H1 (cell line): ENCODE measurements around the gene SPATA4. TPM values are rescaled to one million over a fixed set of nuclear protein-coding genes. Genes with fewer than 3 reads are reported as not detected.

Experiments
- CTCF ChIA-PET: fragments of 300-600 bp; sonication (Branson Sonifier 250); formaldehyde crosslinking; loops from one replicate; lab custom pipeline; 2021; ENCODE audit not compliant: partially characterized antibody; lab: Charles Lee
- POLR2A ChIA-PET: fragments of 300-600 bp; sonication (Branson Sonifier 250); formaldehyde crosslinking; loops from one replicate; lab custom pipeline; 2021; ENCODE audit warnings: inconsistent platforms; ENCODE audit not compliant: partially characterized antibody; lab: Charles Lee
- DNase-seq, 2 experiments: peaks; one replicate each; pipeline versions ENCODE4 v3.0.0 to v3.0.0-alpha.2; 2010 to 2022; ENCODE audit warnings: low spot score in 2 of 2, low read depth in 1 of 2, mixed read lengths in 1 of 2
- FAIRE-seq: peaks from 2 replicates; lab custom pipeline; 2011; peaks lifted over from hg19 to GRCh38; lab: Jason Lieb, UNC
- H2AFZ ChIP-seq: 2 replicates; pipeline ENCODE4 v1.8.1; 2012; ENCODE audit warnings: low read length, inconsistent platforms
- H2AK5ac ChIP-seq: 2 replicates; pipeline ENCODE4 v1.6.1; 2013; ENCODE audit warnings: low read depth, low read length
- H2BK120ac ChIP-seq: replicated peaks from 2 replicates; pipeline ENCODE3; 2013; ENCODE audit warnings: low read depth, low read length, inconsistent platforms
- H2BK12ac ChIP-seq: 2 replicates; pipeline ENCODE4 v1.6.1; 2013; ENCODE audit warnings: low read depth, low read length
- H2BK15ac ChIP-seq: 2 replicates; pipeline ENCODE4 v1.6.1; 2013; ENCODE audit warnings: low read length
- H2BK20ac ChIP-seq: 2 replicates; pipeline ENCODE4 v1.6.1; 2013; ENCODE audit warnings: low read length
- H2BK5ac ChIP-seq: 2 replicates; pipeline ENCODE4 v1.6.1; 2013; ENCODE audit warnings: low read depth, low read length
- H3K14ac ChIP-seq: 2 replicates; pipeline ENCODE4 v1.6.1; 2013; ENCODE audit warnings: inconsistent platforms; ENCODE audit not compliant: insufficient read length
- H3K18ac ChIP-seq: 2 replicates; pipeline ENCODE4 v1.6.1; 2013; ENCODE audit warnings: low read length; ENCODE audit errors: extremely low read depth
- H3K23ac ChIP-seq: 2 replicates; pipeline ENCODE4 v1.6.1; 2013; ENCODE audit warnings: inconsistent platforms; ENCODE audit not compliant: insufficient read length
- H3K23me2 ChIP-seq: 2 replicates; pipeline ENCODE4 v1.6.1; 2013; ENCODE audit warnings: low read depth, low read length
- H3K27ac ChIP-seq: 2 replicates; pipeline ENCODE4 v1.6.1; 2011; ENCODE audit warnings: low read depth, low read length, inconsistent platforms
- H3K27me3 ChIP-seq, 4 experiments: replicated peaks in 1 of 4; 1 replicate in 1 of 4; 2 replicates in 3 of 4; pipeline versions ENCODE4 v1.6.1 to v1.8.1; 2011 to 2013; ENCODE audit warnings: low read length in 3 of 4, mild to moderate bottlenecking in 3 of 4, inconsistent platforms in 2 of 4, mixed read lengths in 2 of 4, moderate library complexity in 1 of 4; ENCODE audit not compliant: control insufficient read depth in 3 of 4, insufficient read depth in 3 of 4; ENCODE audit errors: extremely low read depth in 1 of 4
- H3K36me3 ChIP-seq, 4 experiments: 2 replicates each; pipeline versions ENCODE4 v1.6.1 to v1.8.1; 2011 to 2013; ENCODE audit warnings: mild to moderate bottlenecking in 4 of 4, low read length in 3 of 4, moderate library complexity in 2 of 4, control low read depth in 1 of 4, inconsistent platforms in 1 of 4; ENCODE audit not compliant: insufficient read depth in 4 of 4, control insufficient read depth in 2 of 4
- H3K4ac ChIP-seq: replicated peaks from 2 replicates; pipeline ENCODE3; 2013; ENCODE audit warnings: low read length, low read depth, mixed read lengths, inconsistent platforms; ENCODE audit not compliant: insufficient read length
- H3K4me1 ChIP-seq, 4 experiments: replicated peaks in 1 of 4; 1 replicate in 1 of 4; 2 replicates in 3 of 4; pipeline versions ENCODE4 v1.6.1 to v1.8.1; 2011 to 2013; ENCODE audit warnings: low read length in 3 of 4, inconsistent platforms in 2 of 4, mixed read lengths in 1 of 4; ENCODE audit not compliant: insufficient read depth in 4 of 4, control insufficient read depth in 3 of 4
- H3K4me2 ChIP-seq, 2 experiments: 2 replicates each; pipeline versions ENCODE4 v1.6.1 to v1.8.1; 2011 to 2013; ENCODE audit warnings: low read depth in 2 of 2, low read length in 2 of 2, control low read depth in 1 of 2, inconsistent platforms in 1 of 2, mild to moderate bottlenecking in 1 of 2; ENCODE audit not compliant: insufficient read depth in 1 of 2
- H3K4me3 ChIP-seq, 4 experiments: fragments of 200-600, 300-600 bp in 1 of 4; sonication (generic), shearing (Covaris generic), sonication (Bioruptor Twin) in 1 of 4; 2 replicates each; pipeline versions ENCODE4 v1.5.1 to v1.8.1; 2011 to 2016; ENCODE audit warnings: low read length in 4 of 4, low read depth in 3 of 4, control low read depth in 2 of 4, inconsistent platforms in 2 of 4, mild to moderate bottlenecking in 2 of 4, mixed read lengths in 1 of 4, moderate library complexity in 1 of 4; ENCODE audit not compliant: insufficient read depth in 2 of 4; ENCODE audit errors: extremely low read depth in 1 of 4
- H3K56ac ChIP-seq: replicated peaks from 2 replicates; pipeline ENCODE3; 2013; ENCODE audit warnings: low read depth, mild to moderate bottlenecking, mixed read lengths, low read length, inconsistent platforms; ENCODE audit not compliant: insufficient read length
- H3K79me1 ChIP-seq: 2 replicates; pipeline ENCODE4 v1.6.1; 2013; ENCODE audit warnings: low read depth, low read length, control low read depth
- H3K79me2 ChIP-seq, 2 experiments: 2 replicates each; pipeline versions ENCODE4 v1.6.1 to v1.8.1; 2012 to 2013; ENCODE audit warnings: low read length in 2 of 2, mild to moderate bottlenecking in 2 of 2, inconsistent platforms in 1 of 2; ENCODE audit not compliant: insufficient read depth in 2 of 2, control insufficient read depth in 1 of 2
- H3K9ac ChIP-seq, 4 experiments: replicated peaks in 1 of 4; 1 replicate in 1 of 4; 2 replicates in 3 of 4; pipeline versions ENCODE4 v1.6.1 to v1.8.1; 2011 to 2013; ENCODE audit warnings: low read depth in 3 of 4, low read length in 3 of 4, control low read depth in 2 of 4, mild to moderate bottlenecking in 2 of 4, moderate library complexity in 2 of 4, inconsistent platforms in 1 of 4; ENCODE audit errors: extremely low read depth in 1 of 4
- H3K9me3 ChIP-seq, 2 experiments: 2 replicates each; pipeline versions ENCODE4 v1.6.1 to v1.8.1; 2012 to 2013; ENCODE audit warnings: mild to moderate bottlenecking in 2 of 2, moderate library complexity in 2 of 2, control low read depth in 1 of 2, inconsistent platforms in 1 of 2, low read depth in 1 of 2, low read length in 1 of 2, mixed read lengths in 1 of 2; ENCODE audit not compliant: insufficient read depth in 2 of 2
- H4K20me1 ChIP-seq, 2 experiments: replicated peaks in 1 of 2; 2 replicates each; pipeline versions ENCODE3 to v1.8.1; 2011 to 2013; ENCODE audit warnings: inconsistent platforms in 2 of 2, low read length in 2 of 2, mild to moderate bottlenecking in 1 of 2; ENCODE audit not compliant: insufficient read depth in 2 of 2, control insufficient read depth in 1 of 2
- H4K5ac ChIP-seq: 2 replicates; pipeline ENCODE4 v1.6.1; 2013; ENCODE audit warnings: low read length, low read depth, mixed read lengths, inconsistent platforms; ENCODE audit not compliant: insufficient read length
- H4K8ac ChIP-seq: 2 replicates; pipeline ENCODE4 v1.8.0; 2013; ENCODE audit warnings: mild to moderate bottlenecking, moderate library complexity, low read length, inconsistent platforms; ENCODE audit not compliant: insufficient read depth; ENCODE audit errors: extremely low read depth
- H4K91ac ChIP-seq: replicated peaks from 2 replicates; pipeline ENCODE3; 2013; ENCODE audit warnings: low read length, mixed read lengths, inconsistent platforms; ENCODE audit not compliant: insufficient read length
- BRCA1 ChIP-seq: IDR thresholded peaks from 2 replicates; pipeline ENCODE4 v1.6.1; 2012; ENCODE audit warnings: low read depth, low read length, improper control_type of control experiment
- CREB1 ChIP-seq: IDR thresholded peaks from 2 replicates; pipeline ENCODE4 v1.6.1; 2012; ENCODE audit warnings: inconsistent platforms
- HDAC2 ChIP-seq, 2 experiments: fragments of 300-600 bp in 1 of 2; sonication (generic) in 1 of 2; IDR thresholded peaks; 2 replicates each; pipeline ENCODE4 v1.6.1; 2011 to 2012; ENCODE audit warnings: low read depth in 2 of 2, low read length in 2 of 2, mild to moderate bottlenecking in 2 of 2, moderate library complexity in 2 of 2, borderline replicate concordance in 1 of 2, inconsistent platforms in 1 of 2
- SUZ12 ChIP-seq: fragments of 200-600 bp; sonication (generic); IDR thresholded peaks from 2 replicates; pipeline ENCODE4 v1.6.1; 2012; ENCODE audit warnings: mild to moderate bottlenecking, inconsistent platforms, low read length, moderate library complexity, mixed read lengths
- TCF12 ChIP-seq: IDR thresholded peaks from 2 replicates; pipeline ENCODE4 v1.6.1; 2011; ENCODE audit warnings: low read depth, mild to moderate bottlenecking, low read length
- WGBS, 2 experiments: shearing (Covaris generic) in 1 of 2; methylation state at CpG; one replicate each; pipeline versions ENCODE4 v1.1.6 to v1.1.7; 2013 to 2015; ENCODE audit warnings: low lambda C conversion rate in 2 of 2, mixed read lengths in 2 of 2, inconsistent platforms in 1 of 2, low coverage in 1 of 2, missing lambda C conversion rate in 1 of 2; ENCODE audit not compliant: insufficient replicate concordance in 2 of 2, insufficient coverage in 1 of 2, insufficient read length in 1 of 2; ENCODE audit errors: extremely low coverage in 1 of 2, missing lambda C conversion rate in 1 of 2; 5-methylcytosine and 5-hydroxymethylcytosine counted together
- polyA plus RNA-seq, 7 experiments: library from polyadenylated mRNA; depleted of rRNA in 3 of 7; stranded (reverse) in 5 of 7; unstranded in 2 of 7; fragments of >200 nt in 5 of 7; fragments of 200-250 nt in 2 of 7; gene quantifications; 1 replicate in 5 of 7; 2 replicates in 1 of 7; 4 replicates in 1 of 7; pipeline versions ENCODE4 v1.2.1 to v1.2.3, GENCODE V29; 2011 to 2013; ENCODE audit warnings: missing spikeins in 2 of 7, mixed read lengths in 2 of 7
- total RNA-seq: library from RNA; stranded (reverse); fragmentation: NEBNext Ultra II Directional; extraction: Animal tissue kit (Norgen Biotek cat#: 25700); gene quantifications from 2 replicates; pipeline ENCODE4 v1.2.1, GENCODE V29; 2021

Gene SPATA4
- total and polyA plus RNA-seq, 2 of the 8 experiments (the other 6 are each of a cell fraction or from before 2014, with no cell fraction given), result not detected

GRCh38 chr4:176236946-176237345 is 41.6 kb upstream of the SPATA4 start:
- H2AK5ac ChIP-seq, result no peak overlapping the region
- H3K14ac ChIP-seq, result no peak overlapping the region
- no peak overlapping the region for H3K4me2 ChIP-seq
- H3K27ac ChIP-seq, result no peak overlapping the region
- WGBS, 2 experiments, result 95% methylated on average over 5 of the region's 5 CpGs; no CpG with 5 or more reads in 1 of the 2 experiments
- H4K8ac ChIP-seq, result no peak overlapping the region
- CTCF ChIA-PET, result interaction anchor here (1.4 to 2.1 kb wide), 2 partner anchors 10 to 35 kb away, joined by 5 read pairs; no protein-coding TSS in a partner anchor
- no peaks in the 10 kb centered on the region for H3K4me1 ChIP-seq
- no peak overlapping the region for H3K23ac ChIP-seq
- H3K23me2 ChIP-seq, result no peaks in the 10 kb centered on the region
- H3K9ac ChIP-seq, result no peak overlapping the region
- no peak overlapping the region for H4K91ac ChIP-seq
- no peak for FAIRE-seq
- H2BK5ac ChIP-seq, result no peak overlapping the region
- H2BK12ac ChIP-seq, result no peak overlapping the region
- no peak overlapping the region for H3K4ac ChIP-seq
- no peak overlapping the region for H3K4me3 ChIP-seq
- H4K5ac ChIP-seq, result no peak overlapping the region
- no peaks in the 10 kb centered on the region for H3K79me1 ChIP-seq
- no peaks in the 10 kb centered on the region for H4K20me1 ChIP-seq
- no peak overlapping the region for H2AFZ ChIP-seq
- H3K27me3 ChIP-seq, result no peaks in the 10 kb centered on the region
- H3K18ac ChIP-seq, result no peak overlapping the region
- DNase-seq, result no peak
- no peaks in the 10 kb centered on the region for H3K79me2 ChIP-seq
- H3K36me3 ChIP-seq, result no peaks in the 10 kb centered on the region
- no peak overlapping the region for H2BK15ac ChIP-seq
- H2BK20ac ChIP-seq, result no peak overlapping the region
- no peaks in the 10 kb centered on the region for H3K9me3 ChIP-seq
- TF ChIP-seq TCF12 (no peak), CREB1 (no peak), SUZ12 (no peak), BRCA1 (no peak), HDAC2 (IDR thresholded peaks at IDR 0.05; ENCODE audit: borderline replicate concordance in 1 of 2, low read depth in 2 of 2, low read length in 2 of 2) (no peak)
- POLR2A ChIA-PET, result no interaction called here
- H3K56ac ChIP-seq, result no peak overlapping the region
- no peak overlapping the region for H2BK120ac ChIP-seq
